HS-27A (cell line): ENCODE data around the gene PYGB.

Experiments
- DNase-seq: peaks from one replicate; pipeline ENCODE4 v3.0.0-alpha.2; 2012; ENCODE audit warnings: low read depth, missing footprints

Gene PYGB

GRCh38 chr20:25336561-25337422, 88.9 kb downstream of the PYGB start:
- DNase-seq, result no peak

- DNase-seq, result no peak
Measured at GRCh38 chr20:25338112-25339023, 90.5 kb downstream of the PYGB start.

DNA sequence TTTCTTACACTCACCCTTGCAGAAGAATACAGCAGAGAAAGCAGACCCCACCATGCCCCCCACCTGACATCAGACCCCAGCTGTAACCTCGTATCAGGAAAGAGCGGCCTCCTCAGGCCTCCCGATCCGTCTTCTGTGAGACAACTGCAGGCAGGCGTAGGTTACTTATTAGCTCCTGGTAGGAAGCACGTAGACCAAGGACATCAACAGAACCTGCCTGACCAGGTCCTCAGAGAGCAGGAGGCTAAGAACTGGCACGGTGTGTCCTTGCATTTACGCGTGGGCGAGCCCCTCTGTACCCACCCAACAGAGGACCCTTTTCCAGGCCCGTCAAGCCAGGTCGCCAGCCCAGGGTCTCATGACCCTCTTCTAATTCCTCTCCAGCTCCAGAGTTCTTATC, 91.7 kb downstream of the PYGB start:
- DNase-seq, result no peak

DNA sequence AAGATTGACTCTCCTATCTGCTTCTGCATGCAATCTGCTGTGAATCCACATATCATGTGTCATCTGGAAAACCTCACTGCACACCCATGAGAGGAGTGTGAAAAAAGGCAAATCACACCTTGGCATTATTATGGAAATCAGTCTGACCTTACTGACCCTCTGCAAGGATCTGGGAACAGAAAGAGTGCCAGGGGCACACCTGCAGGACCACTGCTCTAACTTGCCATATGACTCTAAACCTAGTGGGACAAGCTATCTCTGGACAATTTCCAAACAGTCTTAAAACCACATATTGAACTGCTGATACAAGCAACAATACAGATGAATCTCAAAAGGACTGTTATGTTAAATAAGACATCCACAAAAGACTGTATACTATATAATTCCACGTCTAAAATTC, 92.5 kb downstream of the PYGB start:
- no peak for DNase-seq

DNA sequence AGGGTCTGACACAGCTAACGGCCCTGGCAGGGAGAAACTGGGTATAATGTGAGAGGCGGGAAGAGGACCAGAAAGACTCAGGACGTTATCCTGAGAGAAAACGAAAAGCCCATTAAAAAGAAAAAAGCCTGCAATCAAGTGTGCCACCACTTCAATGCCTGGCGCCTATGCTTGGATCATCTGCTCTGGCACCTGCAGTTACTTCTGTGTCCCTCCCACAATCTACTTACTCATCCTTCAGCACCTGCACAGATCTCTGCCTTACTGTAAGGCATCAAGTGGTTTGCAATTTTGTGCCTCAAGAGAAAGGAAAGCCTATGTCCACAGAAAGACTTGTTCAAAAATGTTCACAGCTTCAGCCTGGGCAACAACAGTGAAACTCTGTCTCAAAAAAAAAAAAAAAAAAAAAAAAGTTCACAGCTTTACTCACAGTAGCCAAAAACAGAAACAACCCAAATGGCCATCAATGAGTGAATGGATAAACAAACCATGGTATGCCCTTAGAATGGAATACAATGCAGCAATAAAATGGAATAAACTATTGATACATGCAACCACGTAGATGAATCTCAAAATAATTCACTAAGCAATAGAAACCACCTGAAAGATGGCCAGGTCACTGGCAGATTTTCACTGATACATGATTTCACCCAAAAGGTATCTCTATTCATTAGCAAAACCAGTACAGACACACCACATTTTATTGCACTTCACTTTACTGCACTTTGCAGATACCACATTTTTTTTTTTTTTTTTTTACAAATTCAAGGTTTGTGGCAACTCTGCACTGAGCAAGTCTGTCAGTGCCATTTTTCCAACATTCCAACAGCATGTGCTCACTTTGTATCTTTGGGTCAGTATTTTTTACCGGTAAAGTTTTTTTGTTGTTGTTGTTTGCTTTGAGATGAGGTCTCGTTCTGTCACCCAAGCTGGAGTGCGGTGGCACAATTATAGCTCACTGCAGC, 94.1 kb downstream of the PYGB start:
- peak; percentile 15 for DNase-seq

GRCh38 chr20:25344634-25345033, 96.7 kb downstream of the PYGB start:
- no peak for DNase-seq

- DNase-seq, result no peak
Measured at GRCh38 chr20:25345721-25346120, 97.8 kb downstream of the PYGB start.

DNA sequence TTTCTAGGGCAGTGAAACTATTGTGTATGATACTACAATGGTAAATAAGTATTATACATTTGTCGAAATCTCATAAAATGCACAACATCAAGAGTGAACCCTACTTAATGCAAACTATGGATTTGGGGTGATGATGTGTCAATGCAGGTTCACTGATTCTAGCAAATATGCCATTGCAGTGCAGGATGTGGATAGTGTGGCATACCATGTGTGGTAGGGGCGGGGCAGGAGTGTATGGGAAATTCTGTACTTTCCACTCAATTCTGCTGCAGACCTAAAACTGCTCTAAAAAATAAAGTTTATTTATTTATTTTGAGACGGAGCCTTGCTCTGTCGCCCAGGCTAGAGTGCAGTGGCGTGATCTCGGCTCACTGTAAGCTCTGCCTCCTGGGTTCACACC, 98.5 kb downstream of the PYGB start:
- DNase-seq, result no peak
